Naive thymus-derived CD8-positive, alpha-beta T cell (primary cell): ENCODE data around the gene RPLP2. TPM values are rescaled to one million over a fixed set of nuclear protein-coding genes. Genes with fewer than 3 reads are reported as not detected.

Experiments
- ATAC-seq, 2 donors: fragments of 150-1000 bp; cut with Tn5 transposase in 1 of 2; sonication (Bioruptor Pico), chemical (Tn5 transposase) in 1 of 2; 1 replicate in 1 of 2; 2 replicates in 1 of 2; pipeline ENCODE4 v1.10.0; 2021; ENCODE audit warnings: mild to moderate bottlenecking in 2 of 2, moderate library complexity in 2 of 2
- POLR2A ChIA-PET: fragments of 350-600 bp; sonication (Branson Sonifier 250); formaldehyde crosslinking; loops from one replicate; lab custom pipeline; 2021; ENCODE audit warnings: antibody characterized with exemption; lab: Charles Lee
- DNase-seq, 10 donors: peaks; one replicate each; pipeline versions ENCODE4 v3.0.0 to v3.0.0-alpha.2; 2020 to 2022
- H3K27ac Mint-ChIP-seq, 10 donors: one replicate each; pipeline ENCODE4 v1.8.0; 2020 to 2022; ENCODE audit warnings: mild to moderate bottlenecking in 10 of 10, mixed read lengths in 10 of 10, moderate library complexity in 4 of 10, inconsistent platforms in 1 of 10
- H3K27me3 Mint-ChIP-seq, 5 donors: one replicate each; pipeline ENCODE4 v1.8.0; 2021 to 2022; ENCODE audit warnings: mixed read lengths in 5 of 5
- H3K36me3 Mint-ChIP-seq, 3 donors: one replicate each; pipeline ENCODE4 v1.8.0; 2020 to 2022; ENCODE audit warnings: mixed read lengths in 3 of 3, mild to moderate bottlenecking in 2 of 3, inconsistent platforms in 1 of 3
- H3K4me1 Mint-ChIP-seq, 4 donors: one replicate each; pipeline ENCODE4 v1.8.0; 2021 to 2022; ENCODE audit warnings: mixed read lengths in 4 of 4
- H3K4me3 Mint-ChIP-seq, 10 donors: one replicate each; pipeline ENCODE4 v1.8.0; 2020 to 2022; ENCODE audit warnings: mild to moderate bottlenecking in 10 of 10, mixed read lengths in 10 of 10, moderate library complexity in 6 of 10, inconsistent platforms in 1 of 10
- H3K9me3 Mint-ChIP-seq, 9 donors: one replicate each; pipeline ENCODE4 v1.8.0; 2020 to 2022; ENCODE audit warnings: mixed read lengths in 9 of 9, mild to moderate bottlenecking in 3 of 9, inconsistent platforms in 1 of 9, moderate library complexity in 1 of 9
- polyA plus RNA-seq, 3 donors: library from polyadenylated mRNA; unstranded; fragments of 300-500 nt; fragmentation: Illumina TruSeq; gene quantifications; one replicate each; pipeline ENCODE4 v1.2.3, GENCODE V29; 2021
- total RNA-seq, 8 experiments: library from RNA in 2 of 8; stranded (reverse) in 2 of 8; gene quantifications; one replicate each; pipeline ENCODE4 v1.2.3 and lab custom pipeline; 2021 to 2026

RPLP2 gene
- total and polyA plus RNA-seq, 5 experiments from 2014 or later: 4,080 to 5,522 (median 5,338) TPM

DNA sequence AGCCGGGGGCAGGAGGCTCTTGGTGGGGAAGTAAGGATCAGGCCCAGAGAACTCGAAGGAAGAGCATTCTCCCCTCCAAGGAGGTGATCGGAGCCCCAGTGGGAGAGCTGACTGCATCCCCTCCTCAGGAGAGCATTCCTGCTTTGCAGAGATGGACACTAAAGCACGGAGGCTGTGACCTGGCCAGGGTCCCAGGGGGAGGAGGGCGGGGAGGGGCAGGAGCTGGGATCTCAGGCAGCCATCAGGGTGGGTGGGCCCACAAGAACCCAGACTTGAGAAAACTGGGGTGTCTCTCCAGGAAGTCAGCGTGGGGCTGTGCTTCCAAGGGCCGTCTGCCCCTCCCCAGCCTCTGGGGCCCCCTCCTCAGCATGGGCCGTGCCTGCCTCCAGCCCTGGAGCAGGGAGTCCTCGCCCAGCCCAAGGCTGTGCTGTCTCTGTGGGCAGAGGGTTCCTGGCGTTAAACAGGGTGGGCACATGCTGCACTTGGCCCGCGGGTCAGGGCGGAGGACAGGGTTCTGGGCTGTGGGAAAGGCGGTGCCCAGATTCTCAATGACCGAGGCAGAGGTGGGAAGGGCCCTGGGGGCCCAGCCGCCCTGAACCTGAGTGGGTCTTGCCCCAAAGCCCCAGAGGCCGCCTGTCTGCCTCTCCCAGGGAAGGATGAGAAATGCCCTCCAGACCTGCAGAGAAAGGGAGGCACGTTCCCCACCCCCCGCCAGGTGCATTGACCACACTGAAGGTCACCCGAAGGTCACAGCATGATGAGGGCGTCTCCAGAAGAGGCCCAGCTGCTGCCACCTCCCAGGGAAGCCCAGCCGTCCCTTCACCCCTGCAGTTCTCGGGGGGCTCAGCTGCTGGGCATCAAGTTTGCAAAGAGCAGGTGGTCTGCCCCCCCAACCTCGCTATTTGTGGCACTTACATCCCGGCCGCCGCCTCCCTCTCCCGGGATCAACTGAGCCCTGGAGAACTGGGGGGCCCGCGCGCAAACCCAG lies 20.5 kb upstream of the RPLP2 start:
- Mint-ChIP-seq H3K4me1 (peaks cover 6 to 19% (median 13%) of the 10 kb centered on the region in 4 donors), H3K27me3 (peaks cover 0 to 5% (median 0%) of the 10 kb centered on the region in 5 donors), H3K9me3 (no peaks in the 10 kb centered on the region), H3K4me3 (peak overlapping the region in 3 of 10 donors; percentile 10 to 35 (median 10)), H3K36me3 (peaks cover 0 to 15% (median 4%) of the 10 kb centered on the region in 3 donors), H3K27ac (peak overlapping the region in 1 of 10 donors; percentile 70)
- POLR2A ChIA-PET: interaction anchor here (0.7 to 1.8 kb wide), 2 partner anchors 15 to 17 kb away, joined by 3 to 4 read pairs; partner anchors contain the start of gene PIDD1
- DNase-seq (no peak), ATAC-seq (no peak)

DNA sequence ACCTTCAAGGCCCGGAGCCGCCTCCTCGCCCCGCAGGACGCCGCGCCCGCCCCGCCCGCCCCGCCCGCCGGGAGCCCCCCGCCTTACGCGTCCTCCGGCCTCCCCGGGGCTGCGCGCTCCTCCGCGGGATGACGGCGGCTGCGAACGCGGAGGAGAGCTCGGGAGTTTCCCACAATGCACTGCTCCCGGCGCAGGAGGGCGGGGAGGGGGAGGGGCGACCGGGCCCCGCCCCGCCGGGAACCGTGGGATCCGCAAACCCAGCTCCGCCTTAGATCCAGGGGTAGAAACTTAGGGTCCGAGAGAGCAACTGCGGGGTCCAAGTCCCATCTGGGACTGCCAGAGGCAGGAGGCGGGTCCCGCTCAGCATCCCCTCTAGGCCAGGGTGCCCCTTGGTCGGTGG lies 19.8 kb upstream of the RPLP2 start, which contains the start of gene CEND1:
CEND1 (minus strand) TSS at position 148 of the 400 bp plus-strand sequence. CDS start 1,514 bp downstream, outside the sequence.
- H3K4me1 Mint-ChIP-seq: peaks cover 6 to 21% (median 14%) of the 10 kb centered on the region in 4 donors
- peaks cover 0 to 15% (median 4%) of the 10 kb centered on the region in 3 donors for H3K36me3 Mint-ChIP-seq
- H3K27me3 Mint-ChIP-seq: peaks cover 0 to 5% (median 0%) of the 10 kb centered on the region in 5 donors
- DNase-seq: peak in 1 of 10 donors; percentile 25
- H3K9me3 Mint-ChIP-seq: no peaks in the 10 kb centered on the region
- peak within 1 kb of the TSS in 1 of 10 donors; percentile 70 for H3K27ac Mint-ChIP-seq
- H3K4me3 Mint-ChIP-seq: peak within 1 kb of the TSS in 2 of 10 donors; percentile 10 to 35
- POLR2A ChIA-PET: interaction anchor here (1.0 to 1.8 kb wide), 2 partner anchors 14 to 43 kb away, joined by 3 to 4 read pairs; partner anchors contain the start of genes CD151 and PIDD1
- peak; percentile 50 to 58 for ATAC-seq

DNA sequence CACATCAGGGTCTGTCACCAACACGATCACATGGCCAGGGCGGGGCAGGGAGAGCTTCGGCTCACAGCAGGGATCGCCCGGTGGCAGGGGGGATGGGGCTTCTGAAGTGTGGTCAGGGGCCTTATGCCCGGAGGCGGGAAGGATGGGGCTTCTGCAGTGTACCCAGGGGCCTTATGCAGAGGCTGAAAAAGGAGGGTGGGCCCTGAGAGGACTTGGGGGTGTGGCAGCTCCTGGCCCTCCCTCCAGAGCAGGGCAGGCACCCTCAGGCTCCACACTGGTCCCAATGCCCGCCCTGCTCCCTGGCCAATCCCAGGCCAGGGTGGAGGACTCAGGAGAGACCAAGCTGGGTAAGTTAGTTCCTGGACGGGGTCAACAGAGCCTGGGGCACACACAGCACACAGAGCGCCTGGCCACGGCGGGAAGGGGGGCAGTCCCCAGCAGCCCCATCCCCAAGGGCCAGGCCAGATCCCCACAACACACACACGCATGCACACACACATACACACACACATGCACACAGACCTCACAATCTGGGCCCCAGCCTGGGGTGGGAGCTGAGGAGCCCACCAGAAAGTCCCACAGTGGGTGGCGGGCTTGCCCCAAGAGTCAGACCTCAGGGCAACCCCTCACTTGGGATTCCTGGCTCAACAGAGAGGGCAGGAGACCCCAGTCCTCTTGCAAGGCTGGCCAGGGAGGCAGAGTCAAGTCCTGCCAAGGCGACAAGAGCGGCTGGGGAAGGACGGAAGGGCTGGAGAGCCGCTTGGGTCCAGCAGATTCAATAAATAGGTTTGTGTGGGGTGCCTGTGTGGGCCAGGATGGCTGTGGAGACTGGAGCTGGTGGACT lies 18.8 kb upstream of the RPLP2 start:
- Mint-ChIP-seq H3K27ac (peak overlapping the region in 1 of 10 donors; percentile 33), H3K27me3 (peaks cover 0 to 5% (median 0%) of the 10 kb centered on the region in 5 donors), H3K4me1 (peaks cover 6 to 20% (median 16%) of the 10 kb centered on the region in 4 donors), H3K4me3 (peak overlapping the region in 1 of 10 donors; percentile 62), H3K9me3 (no peaks in the 10 kb centered on the region), H3K36me3 (peaks cover 0 to 15% (median 4%) of the 10 kb centered on the region in 3 donors)
- DNase-seq (no peak), ATAC-seq (no peak)
- POLR2A ChIA-PET: interaction anchor here (1.0 to 1.8 kb wide), 2 partner anchors 13 to 42 kb away, joined by 3 to 4 read pairs; partner anchors contain the start of genes CD151 and PIDD1

DNA sequence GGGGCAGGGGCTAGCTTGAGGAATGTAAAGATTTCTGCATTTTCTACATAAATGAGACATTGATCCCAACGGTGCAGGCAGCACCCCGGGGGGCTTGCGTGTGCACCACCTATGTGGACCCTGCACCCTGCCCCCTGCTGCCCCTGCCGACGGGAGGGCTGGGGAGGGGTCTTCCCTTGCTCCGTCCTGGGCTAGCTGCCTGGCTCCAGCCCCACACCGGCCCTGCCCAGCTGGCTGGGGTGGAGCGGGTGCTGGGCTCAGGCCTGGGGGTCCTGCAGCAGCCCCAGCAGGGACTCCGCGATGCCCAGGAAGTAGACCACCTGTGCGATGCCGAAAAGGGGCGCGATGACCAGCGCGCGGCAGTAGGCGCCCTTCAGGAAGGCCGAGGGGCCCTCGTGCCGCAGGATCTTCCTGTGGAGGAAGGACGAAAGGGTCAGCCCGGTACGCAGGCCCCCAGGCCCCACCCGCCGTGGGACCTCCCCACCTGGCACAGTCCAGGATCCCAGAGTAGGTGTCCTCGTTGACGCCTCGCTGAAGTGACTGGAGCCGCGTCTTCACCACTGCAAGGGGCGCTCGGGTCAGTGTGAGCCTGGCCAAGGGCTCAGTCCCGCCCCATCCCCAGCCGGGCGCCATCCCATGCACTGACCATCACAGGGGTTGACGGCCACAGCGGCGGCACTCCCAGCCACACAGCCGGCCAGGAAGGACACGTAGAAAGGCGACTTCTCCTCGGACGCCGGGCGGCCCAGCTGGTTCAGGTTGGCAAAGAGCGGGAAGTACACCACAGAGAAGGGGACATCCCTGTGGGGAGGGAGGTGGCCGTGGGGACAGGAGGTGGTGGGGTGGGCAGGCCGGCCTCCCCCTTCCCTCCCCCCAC lies 17.9 kb upstream of the RPLP2 start:
- DNase-seq (no peak), ATAC-seq (no peak)
- H3K4me3 Mint-ChIP-seq: no peak overlapping the region
- H3K4me1 Mint-ChIP-seq: peaks cover 4 to 24% (median 23%) of the 10 kb centered on the region in 4 donors
- H3K27ac Mint-ChIP-seq: no peak overlapping the region
- H3K36me3 Mint-ChIP-seq: peaks cover 0 to 16% (median 4%) of the 10 kb centered on the region in 3 donors
- POLR2A ChIA-PET: interaction anchor here (0.6 to 1.2 kb wide), 2 partner anchors 9 to 562 kb away, joined by 3 to 4 read pairs; no protein-coding TSS in a partner anchor
- H3K9me3 Mint-ChIP-seq: no peaks in the 10 kb centered on the region
- peaks cover 0 to 5% (median 0%) of the 10 kb centered on the region in 5 donors for H3K27me3 Mint-ChIP-seq

DNA sequence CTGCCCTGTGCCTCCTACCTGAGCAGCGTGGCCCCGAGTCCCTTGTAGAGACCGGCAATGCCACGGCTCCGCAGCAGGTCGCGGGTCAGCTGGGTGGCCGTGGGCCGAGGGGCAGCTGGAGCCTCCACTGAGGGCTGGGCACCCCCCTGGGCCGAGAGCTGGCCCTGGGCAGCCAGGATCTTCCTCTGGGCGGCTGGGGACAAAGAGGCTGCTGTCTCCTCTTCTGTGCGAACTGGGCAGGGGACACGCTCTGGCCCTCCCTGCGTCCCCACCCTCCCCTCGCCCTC lies 17.3 kb upstream of the RPLP2 start:
- POLR2A ChIA-PET: interaction anchor here (0.6 to 1.2 kb wide), 3 partner anchors 9 to 1542 kb away, joined by 3 to 4 read pairs (median 3); no protein-coding TSS in a partner anchor
- H3K4me1 Mint-ChIP-seq: peaks cover 6 to 29% (median 29%) of the 10 kb centered on the region in 4 donors
- no peak for ATAC-seq
- H3K9me3 Mint-ChIP-seq: no peaks in the 10 kb centered on the region
- no peak overlapping the region for H3K4me3 Mint-ChIP-seq
- H3K27me3 Mint-ChIP-seq: peaks cover 0 to 5% (median 0%) of the 10 kb centered on the region in 5 donors
- H3K27ac Mint-ChIP-seq: no peak overlapping the region
- peaks cover 0 to 16% (median 4%) of the 10 kb centered on the region in 3 donors for H3K36me3 Mint-ChIP-seq
- no peak for DNase-seq

DNA sequence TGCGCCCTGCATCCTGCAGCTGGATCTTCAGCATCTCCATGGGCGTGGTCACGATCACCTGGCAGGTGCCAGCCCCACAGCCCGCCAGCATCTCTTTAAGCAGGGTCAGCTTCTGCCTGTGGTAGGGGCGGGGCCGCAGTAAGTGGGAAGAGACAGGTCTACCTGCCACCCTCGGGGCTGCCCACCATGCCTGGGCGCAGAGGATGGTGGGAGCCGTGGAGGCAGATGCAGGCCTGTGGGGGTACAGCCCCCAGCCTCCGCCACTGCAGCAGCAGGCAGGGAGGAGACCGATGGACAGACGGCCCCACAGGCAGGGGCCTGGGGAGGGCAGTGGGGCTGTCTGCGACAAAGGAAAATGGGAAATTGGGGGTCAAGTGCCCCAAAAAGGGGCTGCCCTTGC lies 16.9 kb upstream of the RPLP2 start:
- POLR2A ChIA-PET: interaction anchor here (0.6 to 1.2 kb wide), 4 partner anchors 10 to 1542 kb away, joined by 3 to 5 read pairs (median 4); partner anchors contain the start of gene GATD1
- H3K4me3 Mint-ChIP-seq: peak overlapping the region in 1 of 10 donors; percentile 38
- H3K27ac Mint-ChIP-seq: no peak overlapping the region

GRCh38 chr11:793556-793955 lies 16.2 kb upstream of the RPLP2 start:
- no peaks in the 10 kb centered on the region for H3K9me3 Mint-ChIP-seq
- ATAC-seq (no peak), DNase-seq (no peak)
- H3K36me3 Mint-ChIP-seq: peaks cover 0 to 16% (median 4%) of the 10 kb centered on the region in 3 donors
- peak overlapping the region in 6 of 10 donors; percentile 6 to 76 (median 26) for H3K4me3 Mint-ChIP-seq
- POLR2A ChIA-PET: interaction anchor here (1.0 to 1.2 kb wide), 2 partner anchors 10 to 16 kb away, joined by 3 to 5 read pairs; partner anchors contain the start of gene GATD1
- H3K4me1 Mint-ChIP-seq: peaks cover 4 to 24% (median 22%) of the 10 kb centered on the region in 4 donors
- H3K27ac Mint-ChIP-seq: no peak overlapping the region
- H3K27me3 Mint-ChIP-seq: peaks cover 0 to 5% (median 0%) of the 10 kb centered on the region in 5 donors

More for the DNA sequence above, 16.9 kb upstream of the RPLP2 start:
- peaks cover 0 to 16% (median 4%) of the 10 kb centered on the region in 3 donors for H3K36me3 Mint-ChIP-seq
- peaks cover 4 to 27% (median 26%) of the 10 kb centered on the region in 4 donors for H3K4me1 Mint-ChIP-seq
- H3K27me3 Mint-ChIP-seq: peaks cover 0 to 5% (median 0%) of the 10 kb centered on the region in 5 donors
- H3K9me3 Mint-ChIP-seq: no peaks in the 10 kb centered on the region
- DNase-seq (no peak), ATAC-seq (no peak)

GRCh38 chr11:794013-794765 lies 15.6 kb upstream of the RPLP2 start:
- H3K36me3 Mint-ChIP-seq: peaks cover 0 to 16% (median 4%) of the 10 kb centered on the region in 3 donors
- no peaks in the 10 kb centered on the region for H3K9me3 Mint-ChIP-seq
- POLR2A ChIA-PET: interaction anchor here (0.8 to 1.4 kb wide), 3 partner anchors 9 to 35 kb away, joined by 3 to 5 read pairs (median 3); partner anchors contain the start of gene GATD1
- DNase-seq: no peak
- peak overlapping the region; percentile 14 to 94 (median 40) for H3K4me3 Mint-ChIP-seq
- H3K4me1 Mint-ChIP-seq: peaks cover 4 to 21% (median 19%) of the 10 kb centered on the region in 4 donors
- H3K27ac Mint-ChIP-seq: no peak overlapping the region
- H3K27me3 Mint-ChIP-seq: peaks cover 0 to 1% (median 0%) of the 10 kb centered on the region in 5 donors
- no peak for ATAC-seq

DNA sequence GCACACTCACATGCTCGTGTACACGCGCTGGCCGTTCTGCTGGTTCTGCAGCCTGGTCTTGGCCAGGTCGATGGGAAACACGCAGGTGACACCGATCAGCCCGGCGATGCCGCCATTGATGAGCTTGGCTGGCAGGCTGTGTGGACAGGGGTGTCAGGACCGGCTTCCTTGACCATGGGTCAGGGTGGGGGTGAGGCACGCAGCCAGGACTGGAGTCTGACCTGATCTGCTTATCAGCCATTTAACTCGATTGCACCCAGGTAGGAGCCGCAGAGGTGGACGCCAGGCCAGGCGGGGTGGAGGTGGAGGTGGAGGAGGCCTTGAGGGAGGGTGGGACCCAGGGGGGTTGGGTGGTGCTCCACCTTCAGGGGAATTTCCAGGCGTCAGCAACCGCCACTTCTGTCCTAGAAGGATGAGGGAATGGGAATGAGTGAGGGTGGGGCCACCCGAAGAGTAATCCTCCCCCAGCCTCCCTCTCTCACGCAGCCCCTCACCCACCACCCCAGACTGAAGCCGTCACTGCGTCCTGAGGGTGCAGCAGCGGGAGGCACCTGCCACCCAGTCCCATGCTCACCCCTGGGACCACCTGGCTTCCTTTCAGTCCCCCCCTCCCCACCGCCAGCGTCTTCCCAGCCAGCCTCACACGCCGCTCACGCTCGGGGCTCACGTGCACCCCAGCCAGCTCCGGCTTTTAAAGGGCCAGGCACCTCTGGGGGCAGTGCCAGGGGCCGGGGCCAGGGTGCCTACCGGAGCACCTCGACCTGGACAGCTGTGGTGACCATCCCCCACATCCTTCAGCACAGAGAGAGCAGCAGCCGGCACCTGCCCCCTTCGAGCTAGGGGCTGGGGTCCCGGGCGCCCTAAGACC lies 14.8 kb upstream of the RPLP2 start:
- Mint-ChIP-seq H3K36me3 (peaks cover 0 to 16% (median 4%) of the 10 kb centered on the region in 3 donors), H3K4me1 (peaks cover 4 to 21% (median 19%) of the 10 kb centered on the region in 4 donors), H3K27ac (peak overlapping the region in 1 of 10 donors; percentile 29), H3K27me3 (peaks cover 0 to 1% (median 0%) of the 10 kb centered on the region in 5 donors), H3K4me3 (peak overlapping the region; percentile 42 to 97 (median 62)), H3K9me3 (no peaks in the 10 kb centered on the region)
- ATAC-seq: no peak
- DNase-seq: no peak
- POLR2A ChIA-PET: interaction anchor here (0.6 to 3.2 kb wide), 12 partner anchors 9 to 1507 kb away, joined by 3 to 29 read pairs (median 7); partner anchors contain the start of genes DEAF1, GATD1, PIDD1 and PNPLA2
